HepG2 (cell line): ENCODE results near the gene FAM83E. TPM values are rescaled to one million over a fixed set of nuclear protein-coding genes. Genes with fewer than 3 reads are reported as not detected.

ENCODE experiments used
- ARNT ChIP-seq: fragments of 450-650 bp; IDR thresholded peaks from 2 replicates; pipeline ENCODE4 v1.6.1; 2017
- ATF1 ChIP-seq: IDR thresholded peaks from 2 replicates; pipeline ENCODE4 v1.6.1; 2016; ENCODE audit warnings: mild to moderate bottlenecking, control low read depth
- CEBPG ChIP-seq: IDR thresholded peaks from 2 replicates; pipeline ENCODE4 v1.6.1; 2016
- FOXK2 ChIP-seq: fragments of 450-650 bp; IDR thresholded peaks from 2 replicates; pipeline ENCODE4 v1.6.1; 2016
- GABPB1 ChIP-seq: IDR thresholded peaks from 2 replicates; pipeline ENCODE4 v1.6.1; 2016; ENCODE audit warnings: mild to moderate bottlenecking, missing genetic modification reagents, moderate library complexity, missing compliant biosample characterization
- GLMP ChIP-seq: sonication (generic); formaldehyde crosslinking; IDR thresholded peaks from 2 replicates; pipeline ENCODE4 v1.9.0; 2021; ENCODE audit warnings: missing genetic modification reagents, mild to moderate bottlenecking, borderline replicate concordance
- GZF1 ChIP-seq: sonication (generic); formaldehyde crosslinking; IDR thresholded peaks from 2 replicates; pipeline ENCODE4 v1.5.1; 2020; ENCODE audit warnings: mild to moderate bottlenecking, missing genetic modification reagents
- HNRNPUL1 ChIP-seq: fragments of 200-400 bp; formaldehyde crosslinking; IDR thresholded peaks from 2 replicates; pipeline ENCODE4 v1.6.1; 2017; ENCODE audit warnings: low read depth, mild to moderate bottlenecking, low read length, moderate library complexity
- KLF9 ChIP-seq: IDR thresholded peaks from 2 replicates; pipeline ENCODE4 v1.6.1; 2016; ENCODE audit warnings: low read depth
- MAFK ChIP-seq, 2 experiments: IDR thresholded peaks in 1 of 2; conservative IDR thresholded peaks in 1 of 2; 2 replicates each; pipeline ENCODE4 v1.6.1; 2011; ENCODE audit warnings: improper control_type of control experiment in 2 of 2, low read length in 2 of 2
- MTF2 ChIP-seq: sonication (generic); formaldehyde crosslinking; IDR thresholded peaks from 2 replicates; pipeline ENCODE4 v1.5.0; 2020; ENCODE audit warnings: missing genetic modification reagents, borderline replicate concordance
- SALL2 ChIP-seq: sonication (generic); formaldehyde crosslinking; IDR thresholded peaks from 2 replicates; pipeline ENCODE4 v1.8.1; 2023; ENCODE audit warnings: mild to moderate bottlenecking, missing genetic modification reagents, inconsistent platforms
- SRF ChIP-seq: IDR thresholded peaks from 2 replicates; pipeline ENCODE4 v1.6.1; 2011; ENCODE audit warnings: mild to moderate bottlenecking, low read depth, low read length, moderate library complexity
- ZBTB38 ChIP-seq: sonication (generic); formaldehyde crosslinking; IDR thresholded peaks from 2 replicates; pipeline ENCODE4 v1.5.1; 2020; ENCODE audit warnings: mild to moderate bottlenecking, missing genetic modification reagents
- ZFP36L1 ChIP-seq: sonication (generic); formaldehyde crosslinking; IDR thresholded peaks from 2 replicates; pipeline ENCODE4 v1.8.0; 2022; ENCODE audit warnings: mild to moderate bottlenecking, missing genetic modification reagents, moderate library complexity
- ZKSCAN8 ChIP-seq: IDR thresholded peaks from 2 replicates; pipeline ENCODE4 v1.6.1; 2016; ENCODE audit warnings: borderline replicate concordance, missing genetic modification reagents, missing compliant biosample characterization
- ZNF205 ChIP-seq: IDR thresholded peaks from 2 replicates; pipeline ENCODE4 v1.6.1; 2018; ENCODE audit warnings: missing biosample characterization, missing genetic modification reagents
- ZNF484 ChIP-seq: sonication (generic); formaldehyde crosslinking; IDR thresholded peaks from 2 replicates; pipeline ENCODE4 v1.5.1; 2020; ENCODE audit warnings: mild to moderate bottlenecking, low read depth, missing genetic modification reagents, borderline replicate concordance
- ZNF562 ChIP-seq: sonication (generic); formaldehyde crosslinking; IDR thresholded peaks from 2 replicates; pipeline ENCODE4 v1.8.0; 2022; ENCODE audit warnings: missing genetic modification reagents, borderline replicate concordance
- ZNF639 ChIP-seq: conservative IDR thresholded peaks from 2 replicates; pipeline ENCODE4 v1.6.1; 2018; ENCODE audit warnings: missing genetic modification reagents
- polyA plus RNA-seq, 8 experiments: library from polyadenylated mRNA; depleted of rRNA in 3 of 8; stranded (reverse) in 7 of 8; unstranded in 1 of 8; fragments of >200 nt; fragmentation: Illumina TruSeq in 4 of 8; extraction: Trizol in 4 of 8; gene quantifications; 2 replicates each; pipeline versions ENCODE4 v1.2.1 to v1.2.3, GENCODE V29; 2011 to 2016; ENCODE audit warnings: low read depth in 4 of 8, missing spikeins in 1 of 8, mixed read lengths in 1 of 8; ENCODE audit not compliant: insufficient read depth in 1 of 8
- total RNA-seq, 5 experiments: library from RNA; depleted of rRNA; stranded (reverse); fragments of >200 nt; fragmentation: Illumina TruSeq; extraction: Trizol; gene quantifications; 2 replicates each; pipeline ENCODE4 v1.2.3, GENCODE V29; 2016; ENCODE audit warnings: low read depth in 1 of 5
- TF ChIP-seq, protein P1 (sequence below): sonication (generic); formaldehyde crosslinking; IDR thresholded peaks from 2 replicates; pipeline ENCODE4 v1.9.0; 2022; ENCODE audit warnings: missing genetic modification reagents, mild to moderate bottlenecking, borderline replicate concordance
- TF ChIP-seq, protein P2 (sequence below): sonication (generic); formaldehyde crosslinking; IDR thresholded peaks from 2 replicates; pipeline ENCODE4 v1.4.0; 2020; ENCODE audit warnings: missing genetic modification reagents

The FAM83E gene
- total and polyA plus RNA-seq, 2 of the 13 experiments (the other 11 are each of a cell fraction or from before 2014, with no cell fraction given) = 0.18 to 0.60 TPM

DNA sequence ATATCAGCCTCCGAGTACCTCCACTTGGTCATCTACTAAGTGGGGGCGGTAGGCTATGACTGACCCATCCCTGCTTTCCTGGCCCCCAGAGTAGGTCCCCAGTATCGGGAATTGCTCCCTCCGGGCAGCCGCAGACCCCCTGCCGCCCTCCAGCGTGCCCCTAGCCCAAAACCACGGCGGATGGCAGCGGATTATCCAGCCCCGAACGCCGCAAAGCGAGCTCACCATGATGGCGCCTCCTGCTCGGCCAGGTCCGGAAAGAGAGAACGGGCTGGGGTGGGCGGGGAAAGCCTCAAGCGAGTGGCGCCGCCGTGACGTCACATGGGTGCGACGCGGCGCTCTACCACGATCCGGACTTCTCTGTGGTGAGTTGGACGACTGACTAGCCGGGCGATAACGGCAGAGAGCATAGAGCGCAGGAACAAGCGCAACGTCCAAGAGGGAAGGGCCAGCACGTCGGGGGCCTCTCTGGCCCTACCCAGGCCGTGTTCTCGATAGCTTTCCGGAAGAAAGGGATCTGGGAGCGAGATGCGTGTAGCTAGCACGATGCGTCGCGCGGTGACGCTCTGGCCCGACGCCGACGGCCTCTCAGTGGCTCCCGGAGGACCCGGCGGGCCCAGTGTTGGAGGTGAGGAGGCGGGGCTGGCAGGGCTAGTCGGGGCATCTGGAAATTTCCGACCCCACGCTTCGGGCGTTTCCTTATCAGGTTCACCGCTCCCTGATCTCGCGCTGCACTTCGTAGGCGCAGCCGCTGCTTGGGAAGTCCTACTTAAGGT lies 4.2 kb upstream of the FAM83E start, which contains the start of the genes RPL18 and SPHK2 (continued):
- TF ChIP-seq GABPB1 (peak; percentile 99), ZNF562 (no peak; the same call in 1 of the 2 replicates), CEBPG (CRISPR knock-in tag) (peak; percentile 7; the same call in 1 of the 2 replicates), SALL2 (peak; percentile 93; the same call in 1 of the 2 replicates), FOXK2 (peak; percentile 74; the same call in 1 of the 2 replicates), MAFK (conservative IDR thresholded peaks at IDR 0.05 in 1 of 2, IDR thresholded peaks at IDR 0.05 in 1 of 2; ENCODE audit: low read length in 2 of 2) (no peak), ZBTB38 (CRISPR knock-in tag) (peak; percentile 69), KLF9 (0 out of 2 replicates have a peak, but pooled peaks have one; percentile 47), ZNF639 (peak; percentile 98), ATF1 (CRISPR knock-in tag) (peak; percentile 100), ARNT (no peak), HNRNPUL1 (no peak), ZNF205 (CRISPR knock-in tag) (peak; percentile 88), ZFP36L1 (CRISPR knock-in tag) (0 out of 2 replicates have a peak, but pooled peaks have one; percentile 55), SRF (peak; percentile 88), GZF1 (no peak), GLMP (CRISPR knock-in tag) (no peak; the same call in 1 of the 2 replicates), ZKSCAN8 (CRISPR knock-in tag) (peak; percentile 73; the same call in 1 of the 2 replicates), MTF2 (no peak), ZNF484 (CRISPR knock-in tag) (no peak)
- TF ChIP-seq, protein P1, sequence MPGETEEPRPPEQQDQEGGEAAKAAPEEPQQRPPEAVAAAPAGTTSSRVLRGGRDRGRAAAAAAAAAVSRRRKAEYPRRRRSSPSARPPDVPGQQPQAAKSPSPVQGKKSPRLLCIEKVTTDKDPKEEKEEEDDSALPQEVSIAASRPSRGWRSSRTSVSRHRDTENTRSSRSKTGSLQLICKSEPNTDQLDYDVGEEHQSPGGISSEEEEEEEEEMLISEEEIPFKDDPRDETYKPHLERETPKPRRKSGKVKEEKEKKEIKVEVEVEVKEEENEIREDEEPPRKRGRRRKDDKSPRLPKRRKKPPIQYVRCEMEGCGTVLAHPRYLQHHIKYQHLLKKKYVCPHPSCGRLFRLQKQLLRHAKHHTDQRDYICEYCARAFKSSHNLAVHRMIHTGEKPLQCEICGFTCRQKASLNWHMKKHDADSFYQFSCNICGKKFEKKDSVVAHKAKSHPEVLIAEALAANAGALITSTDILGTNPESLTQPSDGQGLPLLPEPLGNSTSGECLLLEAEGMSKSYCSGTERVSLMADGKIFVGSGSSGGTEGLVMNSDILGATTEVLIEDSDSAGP (CRISPR knock-in tag) = peak; percentile 97
- TF ChIP-seq, protein P2, sequence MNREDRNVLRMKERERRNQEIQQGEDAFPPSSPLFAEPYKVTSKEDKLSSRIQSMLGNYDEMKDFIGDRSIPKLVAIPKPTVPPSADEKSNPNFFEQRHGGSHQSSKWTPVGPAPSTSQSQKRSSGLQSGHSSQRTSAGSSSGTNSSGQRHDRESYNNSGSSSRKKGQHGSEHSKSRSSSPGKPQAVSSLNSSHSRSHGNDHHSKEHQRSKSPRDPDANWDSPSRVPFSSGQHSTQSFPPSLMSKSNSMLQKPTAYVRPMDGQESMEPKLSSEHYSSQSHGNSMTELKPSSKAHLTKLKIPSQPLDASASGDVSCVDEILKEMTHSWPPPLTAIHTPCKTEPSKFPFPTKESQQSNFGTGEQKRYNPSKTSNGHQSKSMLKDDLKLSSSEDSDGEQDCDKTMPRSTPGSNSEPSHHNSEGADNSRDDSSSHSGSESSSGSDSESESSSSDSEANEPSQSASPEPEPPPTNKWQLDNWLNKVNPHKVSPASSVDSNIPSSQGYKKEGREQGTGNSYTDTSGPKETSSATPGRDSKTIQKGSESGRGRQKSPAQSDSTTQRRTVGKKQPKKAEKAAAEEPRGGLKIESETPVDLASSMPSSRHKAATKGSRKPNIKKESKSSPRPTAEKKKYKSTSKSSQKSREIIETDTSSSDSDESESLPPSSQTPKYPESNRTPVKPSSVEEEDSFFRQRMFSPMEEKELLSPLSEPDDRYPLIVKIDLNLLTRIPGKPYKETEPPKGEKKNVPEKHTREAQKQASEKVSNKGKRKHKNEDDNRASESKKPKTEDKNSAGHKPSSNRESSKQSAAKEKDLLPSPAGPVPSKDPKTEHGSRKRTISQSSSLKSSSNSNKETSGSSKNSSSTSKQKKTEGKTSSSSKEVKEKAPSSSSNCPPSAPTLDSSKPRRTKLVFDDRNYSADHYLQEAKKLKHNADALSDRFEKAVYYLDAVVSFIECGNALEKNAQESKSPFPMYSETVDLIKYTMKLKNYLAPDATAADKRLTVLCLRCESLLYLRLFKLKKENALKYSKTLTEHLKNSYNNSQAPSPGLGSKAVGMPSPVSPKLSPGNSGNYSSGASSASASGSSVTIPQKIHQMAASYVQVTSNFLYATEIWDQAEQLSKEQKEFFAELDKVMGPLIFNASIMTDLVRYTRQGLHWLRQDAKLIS (CRISPR knock-in tag) = no peak
